Measurements from ENCODE around the gene ZNF322.

The ZNF322 gene

DNA sequence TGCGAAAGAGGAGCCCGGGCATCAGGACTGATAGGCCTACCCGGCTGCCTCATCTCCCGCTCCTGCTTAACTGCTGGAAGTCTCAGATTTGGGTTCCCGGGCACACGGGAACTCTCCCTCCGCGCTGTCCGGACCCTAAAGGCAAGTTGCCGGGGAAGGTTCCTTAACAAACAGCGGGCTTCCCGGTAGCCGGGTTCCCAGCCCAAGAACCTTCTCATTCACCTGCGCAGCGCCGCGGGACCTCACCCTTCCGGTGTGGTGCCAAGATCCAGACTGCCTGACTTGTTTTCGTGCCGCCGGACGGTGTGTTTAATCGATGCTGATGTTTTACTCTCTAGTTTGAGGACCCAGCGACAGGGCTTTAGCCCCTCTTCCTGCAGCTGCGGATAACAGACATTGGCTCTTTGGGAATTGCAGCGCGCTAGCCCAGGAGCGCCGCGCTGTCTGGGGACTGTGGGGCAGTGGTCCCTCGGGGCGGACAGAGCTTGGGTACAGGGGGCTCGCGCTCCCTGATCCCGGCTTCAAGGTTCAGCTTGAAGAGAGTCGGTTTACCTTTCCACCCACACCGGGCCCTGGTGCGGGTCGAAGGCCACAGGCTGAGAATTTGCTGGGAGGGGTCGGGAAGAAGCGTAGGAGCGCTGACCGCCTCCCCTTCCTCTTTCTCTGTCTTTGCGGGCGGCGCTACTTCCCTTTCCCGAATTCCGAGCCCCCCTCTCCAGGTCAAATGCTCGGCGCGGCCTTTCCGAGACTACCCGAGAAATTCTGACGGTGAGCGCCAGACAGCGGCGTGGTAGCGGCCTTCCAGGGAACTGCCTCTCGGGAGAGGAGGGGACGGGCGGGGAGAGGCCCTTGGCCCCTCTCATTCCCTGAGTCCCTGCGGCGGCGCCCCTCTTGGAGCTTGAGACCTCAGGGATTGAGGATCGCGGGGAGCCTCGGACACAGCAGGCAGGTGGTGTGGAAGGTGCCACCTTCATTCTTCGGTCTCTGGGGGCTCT lies 45.6 kb downstream of the ZNF322 start:
- no peak for DNase-seq

GRCh38 chr6:26613201-26613600 lies 46.3 kb downstream of the ZNF322 start:
- no peak for DNase-seq

GRCh38 chr6:26611599-26611998 lies 47.9 kb downstream of the ZNF322 start:
- DNase-seq, result no peak

DNA sequence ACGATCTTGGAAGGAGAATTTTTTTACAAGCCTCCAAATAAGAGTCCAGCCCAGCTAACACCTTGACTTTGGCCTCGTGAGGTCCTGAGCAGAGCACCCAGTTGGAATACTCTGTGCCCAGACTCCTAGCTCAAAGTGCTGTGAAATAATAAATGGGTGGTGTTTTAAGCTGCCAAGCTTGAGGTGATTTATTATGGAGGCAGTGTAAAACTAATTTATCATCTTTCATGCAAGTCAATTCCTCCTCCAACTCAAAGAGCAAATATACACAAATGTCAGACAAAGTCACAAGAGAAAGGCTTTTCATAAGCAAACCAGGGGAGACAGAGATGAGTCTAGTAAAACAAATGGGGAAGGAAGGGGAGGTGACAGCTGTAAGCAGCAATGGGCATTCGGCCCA lies 50.1 kb downstream of the ZNF322 start:
- DNase-seq, result no peak

DNA sequence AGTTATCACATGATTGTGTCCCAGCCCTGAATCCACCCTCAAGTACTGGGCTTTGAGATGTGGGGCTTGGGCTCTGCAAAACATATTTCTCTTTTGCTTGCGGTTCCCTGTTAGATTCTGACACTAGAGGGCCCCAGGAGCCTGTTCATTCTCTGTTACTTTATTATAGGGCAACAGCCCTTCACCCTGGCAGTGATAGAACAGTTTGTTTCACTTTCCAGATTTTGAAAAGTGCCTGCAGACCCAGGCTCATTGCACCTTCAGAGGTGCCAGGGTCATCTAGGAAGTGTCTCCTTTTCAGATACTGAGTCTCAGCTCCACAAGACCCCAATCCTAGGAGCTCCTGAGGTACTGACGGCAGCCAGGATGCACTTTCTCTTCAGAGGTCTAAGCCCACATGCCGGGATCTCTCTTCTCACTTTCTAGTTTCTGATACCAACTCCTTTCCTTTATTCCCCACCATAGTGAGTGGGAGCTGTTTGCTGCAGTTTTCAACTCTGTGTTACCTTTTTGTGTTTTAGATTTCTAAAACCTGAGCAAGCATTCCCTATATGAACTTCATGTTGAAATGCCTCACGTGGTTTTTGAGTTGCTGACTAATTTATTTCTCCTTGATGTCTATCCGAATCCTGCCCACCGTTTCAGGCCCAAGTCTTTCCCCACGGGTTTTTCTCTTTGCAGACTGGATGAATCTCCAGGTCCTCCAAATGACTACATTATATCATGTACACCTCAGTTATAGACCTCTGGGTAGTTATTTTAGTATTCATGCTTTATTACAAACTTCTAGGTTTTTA lies 51.9 kb downstream of the ZNF322 start:
- DNase-seq, result peak; percentile 64

GRCh38 chr6:26604797-26605196 lies 54.7 kb downstream of the ZNF322 start:
- no peak for DNase-seq

DNA sequence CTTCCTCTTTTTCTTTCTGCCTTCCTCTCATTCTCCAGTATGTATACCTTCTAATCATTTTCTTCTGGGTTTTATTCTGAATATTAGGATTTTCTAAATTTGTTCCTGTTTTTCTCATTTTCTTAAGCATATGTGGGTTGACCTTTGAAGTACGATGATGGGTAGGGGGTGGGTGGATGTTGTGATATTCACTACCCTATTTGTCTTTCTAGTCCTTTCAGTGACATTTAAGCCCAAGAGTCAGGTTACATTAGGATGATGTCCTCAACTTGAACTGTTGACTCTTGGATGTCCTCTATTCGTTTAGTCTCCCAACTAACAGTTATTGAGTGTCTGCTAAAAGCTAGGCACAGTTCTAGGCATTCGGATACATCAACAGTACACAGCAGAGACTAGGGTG lies 55.5 kb downstream of the ZNF322 start:
- DNase-seq, result no peak

- DNase-seq, result no peak
Measured at GRCh38 chr6:26602262-26602661, 57.3 kb downstream of the ZNF322 start.

DNA sequence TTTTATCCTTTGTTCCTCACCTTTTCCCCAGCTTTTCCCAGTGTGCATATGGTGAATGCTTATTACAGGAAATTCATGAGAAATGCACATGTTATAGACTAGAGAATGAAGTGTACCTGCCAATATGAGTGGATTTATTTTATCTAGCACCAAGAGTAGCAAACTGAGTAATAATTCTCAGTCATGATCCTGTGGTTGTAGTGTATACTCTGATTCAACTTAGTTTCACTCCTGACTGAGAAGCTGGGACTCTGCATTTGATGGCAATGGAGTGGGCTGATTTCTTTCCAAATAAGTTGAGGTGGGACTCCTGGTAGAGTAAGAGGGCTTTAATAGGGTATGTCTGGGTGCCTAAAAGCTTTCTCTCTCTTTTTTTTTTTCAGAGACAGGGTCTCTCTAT lies 58.8 kb downstream of the ZNF322 start:
- DNase-seq, result no peak

DNA sequence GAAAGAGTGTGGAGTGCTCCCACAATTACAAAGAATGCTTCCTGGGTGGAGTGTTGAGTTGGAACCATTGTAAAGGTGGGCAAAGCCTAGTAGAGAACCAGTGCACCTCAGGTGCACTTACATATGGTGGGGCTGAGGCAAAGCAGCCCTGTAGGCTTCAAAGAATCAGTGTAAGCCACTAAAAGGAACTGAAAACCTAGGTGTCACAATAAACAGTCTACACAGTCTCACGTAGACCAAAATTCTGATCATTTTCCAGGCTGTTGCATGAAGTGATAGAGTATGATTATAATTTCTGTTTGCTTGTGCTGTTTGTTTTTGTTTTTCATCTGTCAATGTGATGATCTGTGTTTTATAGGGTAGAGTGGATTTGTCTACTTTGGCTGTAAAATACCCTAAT lies 60.0 kb downstream of the ZNF322 start:
- no peak for DNase-seq

DNA sequence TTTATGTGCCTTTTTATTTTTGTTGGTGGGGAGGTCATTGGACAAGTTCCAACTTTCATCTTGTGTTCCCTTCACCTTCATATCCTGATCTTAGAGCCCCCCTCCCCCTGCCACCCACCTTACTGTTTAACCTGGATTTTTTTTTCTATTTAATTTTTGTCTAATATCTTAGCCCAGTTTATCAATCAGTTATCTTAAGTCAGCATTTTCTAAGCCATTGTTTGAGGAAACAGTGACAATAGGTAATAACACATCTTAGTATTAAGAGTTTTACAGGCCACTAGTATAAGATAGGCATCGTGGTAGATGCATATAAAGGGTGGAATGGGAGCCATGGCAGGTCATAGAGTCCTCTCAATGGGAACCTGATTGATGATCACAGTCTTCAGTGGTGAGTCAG lies 60.4 kb downstream of the ZNF322 start:
- DNase-seq, result no peak

DNA sequence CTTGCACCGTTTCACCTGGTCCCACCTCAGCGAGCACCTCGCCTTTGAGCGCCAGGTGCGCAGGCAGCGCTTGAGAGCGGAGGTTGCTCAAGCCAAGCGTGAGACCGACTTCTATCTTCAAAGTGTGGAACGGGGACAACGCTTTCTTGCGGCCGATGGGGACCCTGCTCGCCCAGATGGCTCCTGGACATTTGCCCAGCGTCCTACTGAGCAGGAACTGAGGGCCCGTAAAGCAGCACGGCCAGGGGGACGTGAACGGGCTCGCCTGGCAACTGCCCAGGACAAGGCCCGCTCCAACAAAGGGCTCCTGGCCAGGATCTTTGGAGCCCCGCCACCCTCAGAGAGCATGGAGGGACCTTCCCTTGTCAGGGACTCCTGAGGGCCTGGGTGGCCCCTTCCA lies 61.3 kb downstream of the ZNF322 start:
- DNase-seq, result no peak

DNA sequence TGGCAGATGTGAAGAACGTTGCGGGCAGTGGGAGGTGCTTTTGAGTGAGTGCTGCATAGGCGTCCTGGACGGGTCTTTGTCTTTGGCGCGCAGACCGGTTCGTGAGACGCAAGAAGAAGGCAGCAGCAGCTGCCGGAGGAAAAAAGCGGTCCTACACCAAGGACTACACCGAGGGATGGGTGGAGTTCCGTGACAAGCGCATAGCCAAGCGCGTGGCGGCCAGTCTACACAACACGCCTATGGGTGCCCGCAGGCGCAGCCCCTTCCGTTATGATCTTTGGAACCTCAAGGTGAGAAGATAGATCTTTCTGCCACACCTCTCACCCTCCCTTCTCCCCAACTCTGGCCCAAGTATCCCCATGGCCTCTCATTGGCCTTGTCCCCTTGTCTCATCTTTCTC lies 61.7 kb downstream of the ZNF322 start:
- no peak for DNase-seq

DNA sequence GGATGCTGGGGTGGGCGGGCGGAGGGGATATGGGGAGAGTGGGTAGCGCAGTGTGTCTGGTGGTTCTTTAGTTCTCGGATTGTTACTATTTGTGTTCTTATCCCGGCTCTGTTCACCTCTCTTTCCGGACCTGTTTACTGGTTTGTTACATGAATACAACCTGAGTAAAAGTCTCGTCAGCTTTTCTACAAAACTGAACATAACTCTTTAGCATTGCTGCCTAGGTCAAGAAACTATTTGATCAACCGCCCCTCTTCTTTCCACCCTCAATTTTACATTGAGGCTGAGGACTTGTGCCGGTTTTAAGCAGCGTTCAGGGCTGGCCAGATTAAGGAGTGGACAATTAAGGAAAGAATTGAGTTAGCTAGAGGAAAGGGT lies 62.2 kb downstream of the ZNF322 start:
- DNase-seq, result no peak

DNA sequence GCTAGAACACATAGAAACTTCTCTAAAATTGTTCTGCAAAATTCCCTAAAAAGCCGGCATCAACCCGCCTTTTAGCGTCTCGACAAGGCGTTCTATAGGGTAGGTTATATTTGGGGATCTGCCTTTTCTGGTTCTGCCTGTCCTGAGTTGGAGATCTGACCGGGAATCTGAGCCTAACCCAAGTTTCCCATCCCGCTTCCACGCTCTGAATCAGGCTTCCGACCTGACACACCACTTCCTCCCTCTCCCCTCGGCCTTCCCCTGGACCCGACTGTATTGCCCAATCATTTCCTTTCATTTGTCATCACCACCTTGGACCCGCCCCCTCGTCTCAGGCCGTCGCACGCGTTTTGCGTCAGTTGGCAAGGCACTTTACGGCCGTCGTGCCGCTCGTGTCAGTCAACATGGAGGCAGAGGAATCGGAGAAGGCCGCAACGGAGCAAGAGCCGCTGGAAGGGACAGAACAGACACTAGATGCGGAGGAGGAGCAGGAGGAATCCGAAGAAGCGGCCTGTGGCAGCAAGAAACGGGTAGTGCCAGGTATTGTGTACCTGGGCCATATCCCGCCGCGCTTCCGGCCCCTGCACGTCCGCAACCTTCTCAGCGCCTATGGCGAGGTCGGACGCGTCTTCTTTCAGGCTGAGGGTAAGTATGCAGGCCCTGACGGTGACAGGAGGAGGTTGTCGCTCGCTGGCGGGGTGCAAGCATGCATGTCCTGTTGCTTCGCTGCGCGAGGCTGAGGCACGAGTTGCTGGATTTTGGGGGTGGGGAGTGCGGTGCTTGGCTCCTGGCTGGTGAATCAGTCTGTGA lies 62.8 kb downstream of the ZNF322 start, which contains the start of gene ABT1:
Gene ABT1 (plus strand): TSS at position 375 of the 810 bp plus-strand sequence. CDS start 30 bp downstream, at position 405.
- peak; percentile 99 for DNase-seq

DNA sequence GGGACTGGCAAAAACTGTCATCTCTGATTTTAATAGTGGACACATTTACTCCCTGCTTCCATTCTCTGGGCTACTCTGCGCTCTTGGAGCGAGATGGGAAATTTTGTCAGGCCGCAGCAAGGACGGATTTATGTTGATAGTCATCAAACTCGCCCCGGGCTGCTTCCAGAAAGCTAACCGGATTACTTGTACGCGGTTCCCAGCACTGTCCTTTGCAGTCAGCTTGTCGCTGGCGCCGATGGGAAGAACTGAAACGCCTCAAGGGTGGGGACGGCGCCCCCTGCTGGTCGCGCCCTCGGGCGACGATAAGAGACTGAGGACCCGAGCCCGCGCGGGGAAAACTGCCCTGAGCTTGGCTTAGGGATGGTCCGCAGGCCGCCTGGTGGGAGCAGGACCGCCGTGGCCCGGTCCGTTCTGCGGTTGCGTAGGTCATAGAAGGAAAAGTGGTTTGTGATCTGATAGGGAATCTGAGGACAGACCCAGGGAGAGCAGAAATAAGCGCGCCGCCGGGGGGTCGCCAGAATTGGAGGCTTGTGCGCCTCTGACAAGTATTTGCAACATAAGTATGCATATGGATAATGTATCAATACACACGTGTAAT lies 63.8 kb downstream of the ZNF322 start:
- DNase-seq, result peak; percentile 89

GRCh38 chr6:26594730-26595632 lies 64.6 kb downstream of the ZNF322 start:
- DNase-seq, result peak; percentile 82

DNA sequence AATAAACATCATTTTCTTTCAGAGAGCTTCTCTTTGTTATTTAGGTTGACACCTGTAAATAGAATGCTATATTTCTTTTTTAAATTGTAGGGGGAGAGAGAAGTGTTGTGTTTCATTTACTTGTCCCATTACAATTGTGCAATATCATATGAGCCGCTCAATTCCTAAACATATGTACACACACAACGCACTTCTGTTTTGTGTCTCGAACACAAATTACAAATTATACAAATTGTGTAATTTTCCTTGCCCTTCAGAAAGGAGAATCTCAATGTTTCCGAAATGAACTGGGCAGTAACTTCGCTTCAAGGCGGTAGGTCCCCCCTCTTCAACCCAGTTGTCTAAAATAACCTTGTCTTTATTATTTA lies 65.4 kb downstream of the ZNF322 start:
- DNase-seq, result no peak

- no peak for DNase-seq
Measured at GRCh38 chr6:26593278-26594130, 66.0 kb downstream of the ZNF322 start.

GRCh38 chr6:26592649-26593048 lies 66.9 kb downstream of the ZNF322 start:
- DNase-seq, result peak; percentile 25

All from fibroblast of skin of scalp (primary cell).